Upper lobe of right lung (tissue), 1 donor: ENCODE results near the gene KIF22. TPM values are rescaled to one million over a fixed set of nuclear protein-coding genes. Genes with fewer than 3 reads are reported as not detected.

Source experiments
- ATAC-seq: fragments of 200-7000 bp; cut with Tn5 transposase; one replicate; pipeline ENCODE4 v1.9.1; 2020; ENCODE audit warnings: mild to moderate bottlenecking, moderate library complexity
- DNase-seq: peaks from one replicate; pipeline ENCODE4 v3.0.0-alpha.2; 2020
- H3K27ac ChIP-seq: fragments of 200-600 bp; one replicate; pipeline ENCODE4 v1.8.0; 2022
- H3K27me3 ChIP-seq: fragments of 200-600 bp; one replicate; pipeline ENCODE4 v1.8.0; 2022; ENCODE audit warnings: mild to moderate bottlenecking
- H3K36me3 ChIP-seq: fragments of 200-600 bp; one replicate; pipeline ENCODE4 v1.8.0; 2022
- H3K4me1 ChIP-seq: fragments of 200-600 bp; one replicate; pipeline ENCODE4 v1.8.0; 2022
- H3K4me3 ChIP-seq: fragments of 200-600 bp; one replicate; pipeline ENCODE4 v1.8.0; 2022; ENCODE audit warnings: mild to moderate bottlenecking
- H3K9me3 ChIP-seq: fragments of 200-600 bp; one replicate; pipeline ENCODE4 v1.8.0; 2022
- intact Hi-C: fragments of 100-400 bp; cut with DNase I; formaldehyde crosslinking; loops from one replicate; pipeline ENCODE4 v1.11.0; 2022
- total RNA-seq: library from RNA; stranded (reverse); fragmentation: NEBNext Ultra II Directional; extraction: Animal tissue kit (Norgen Biotek cat#: 25700); gene quantifications from one replicate; pipeline ENCODE4 v1.2.1, GENCODE V29; 2021
- TF ChIP-seq, protein P1 (sequence below): fragments of 200-600 bp; IDR thresholded peaks from one replicate; pipeline ENCODE4 v1.8.0; 2022; ENCODE audit warnings: antibody characterized with exemption
- donor health status: DM: no; HTN: yes; CAD: no; lungs with severe emphysema.

The KIF22 gene
- total RNA-seq, 1 donor from 2014 or later: 19.8 TPM

GRCh38 chr16:29813644-29814562 is 23.4 kb downstream of the KIF22 start:
- TF ChIP-seq, protein P1, sequence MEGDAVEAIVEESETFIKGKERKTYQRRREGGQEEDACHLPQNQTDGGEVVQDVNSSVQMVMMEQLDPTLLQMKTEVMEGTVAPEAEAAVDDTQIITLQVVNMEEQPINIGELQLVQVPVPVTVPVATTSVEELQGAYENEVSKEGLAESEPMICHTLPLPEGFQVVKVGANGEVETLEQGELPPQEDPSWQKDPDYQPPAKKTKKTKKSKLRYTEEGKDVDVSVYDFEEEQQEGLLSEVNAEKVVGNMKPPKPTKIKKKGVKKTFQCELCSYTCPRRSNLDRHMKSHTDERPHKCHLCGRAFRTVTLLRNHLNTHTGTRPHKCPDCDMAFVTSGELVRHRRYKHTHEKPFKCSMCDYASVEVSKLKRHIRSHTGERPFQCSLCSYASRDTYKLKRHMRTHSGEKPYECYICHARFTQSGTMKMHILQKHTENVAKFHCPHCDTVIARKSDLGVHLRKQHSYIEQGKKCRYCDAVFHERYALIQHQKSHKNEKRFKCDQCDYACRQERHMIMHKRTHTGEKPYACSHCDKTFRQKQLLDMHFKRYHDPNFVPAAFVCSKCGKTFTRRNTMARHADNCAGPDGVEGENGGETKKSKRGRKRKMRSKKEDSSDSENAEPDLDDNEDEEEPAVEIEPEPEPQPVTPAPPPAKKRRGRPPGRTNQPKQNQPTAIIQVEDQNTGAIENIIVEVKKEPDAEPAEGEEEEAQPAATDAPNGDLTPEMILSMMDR: no peak
- ATAC-seq (no peak), DNase-seq (no peak)
- intact Hi-C loops: no loop called here
- Histone ChIP-seq H3K9me3 (no peaks in the 10 kb centered on the region), H3K27ac (no peak overlapping the region), H3K4me1 (peaks cover 53% of the 10 kb centered on the region), H3K36me3 (peaks cover 26% of the 10 kb centered on the region), H3K4me3 (no peak overlapping the region), H3K27me3 (no peaks in the 10 kb centered on the region)

GRCh38 chr16:29814592-29814991 is 24.0 kb downstream of the KIF22 start:
- TF ChIP-seq, protein P1: no peak
- ATAC-seq (no peak), DNase-seq (no peak)
- peaks cover 50% of the 10 kb centered on the region for H3K4me1 ChIP-seq
- peaks cover 19% of the 10 kb centered on the region for H3K36me3 ChIP-seq
- H3K27ac ChIP-seq: peak overlapping the region; percentile 94
- intact Hi-C loops: no loop called here
- no peaks in the 10 kb centered on the region for H3K9me3 ChIP-seq
- H3K27me3 ChIP-seq: no peaks in the 10 kb centered on the region
- H3K4me3 ChIP-seq: peak overlapping the region; percentile 83

DNA sequence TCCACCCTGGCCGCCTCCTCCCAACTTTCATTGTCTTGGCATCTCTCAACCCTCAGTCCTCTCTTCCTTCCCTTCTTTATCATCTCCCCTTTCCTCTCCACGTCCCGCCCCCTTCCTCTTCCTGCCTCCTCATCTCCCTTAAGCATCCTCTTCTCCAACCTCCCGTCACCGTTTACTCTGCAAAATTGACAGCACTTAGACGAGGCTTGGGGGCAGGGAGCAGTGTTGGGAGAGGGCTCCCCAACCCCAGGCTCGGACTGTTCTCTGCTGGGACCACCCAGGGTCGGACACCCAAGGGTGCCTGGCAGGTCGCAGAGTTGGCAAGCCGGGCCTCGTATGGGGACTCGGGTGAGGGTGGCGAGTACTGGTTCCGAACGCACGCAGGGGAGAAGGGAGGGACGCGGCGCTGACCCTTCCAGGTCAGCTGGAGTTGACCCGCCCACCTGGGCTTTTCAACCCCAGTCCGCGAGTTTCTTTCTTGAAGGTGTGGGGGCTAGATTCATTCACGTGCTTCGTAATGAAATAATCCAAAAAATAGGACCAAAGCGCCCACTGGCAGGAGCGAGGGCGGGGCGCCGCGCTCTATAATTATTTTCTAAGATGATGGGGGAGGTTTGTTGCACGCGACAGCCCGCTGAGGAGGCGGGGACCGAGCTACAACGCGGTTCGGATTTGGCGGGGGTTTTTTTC is 24.6 kb downstream of the KIF22 start:
- no peak for ATAC-seq
- Histone ChIP-seq H3K36me3 (peaks cover 13% of the 10 kb centered on the region), H3K4me3 (peak overlapping the region; percentile 83), H3K4me1 (peaks cover 52% of the 10 kb centered on the region), H3K9me3 (no peaks in the 10 kb centered on the region), H3K27ac (peak overlapping the region; percentile 94), H3K27me3 (no peaks in the 10 kb centered on the region)
- intact Hi-C loops: no loop called here
- peak; percentile 76 for DNase-seq
- TF ChIP-seq, protein P1: no peak

DNA sequence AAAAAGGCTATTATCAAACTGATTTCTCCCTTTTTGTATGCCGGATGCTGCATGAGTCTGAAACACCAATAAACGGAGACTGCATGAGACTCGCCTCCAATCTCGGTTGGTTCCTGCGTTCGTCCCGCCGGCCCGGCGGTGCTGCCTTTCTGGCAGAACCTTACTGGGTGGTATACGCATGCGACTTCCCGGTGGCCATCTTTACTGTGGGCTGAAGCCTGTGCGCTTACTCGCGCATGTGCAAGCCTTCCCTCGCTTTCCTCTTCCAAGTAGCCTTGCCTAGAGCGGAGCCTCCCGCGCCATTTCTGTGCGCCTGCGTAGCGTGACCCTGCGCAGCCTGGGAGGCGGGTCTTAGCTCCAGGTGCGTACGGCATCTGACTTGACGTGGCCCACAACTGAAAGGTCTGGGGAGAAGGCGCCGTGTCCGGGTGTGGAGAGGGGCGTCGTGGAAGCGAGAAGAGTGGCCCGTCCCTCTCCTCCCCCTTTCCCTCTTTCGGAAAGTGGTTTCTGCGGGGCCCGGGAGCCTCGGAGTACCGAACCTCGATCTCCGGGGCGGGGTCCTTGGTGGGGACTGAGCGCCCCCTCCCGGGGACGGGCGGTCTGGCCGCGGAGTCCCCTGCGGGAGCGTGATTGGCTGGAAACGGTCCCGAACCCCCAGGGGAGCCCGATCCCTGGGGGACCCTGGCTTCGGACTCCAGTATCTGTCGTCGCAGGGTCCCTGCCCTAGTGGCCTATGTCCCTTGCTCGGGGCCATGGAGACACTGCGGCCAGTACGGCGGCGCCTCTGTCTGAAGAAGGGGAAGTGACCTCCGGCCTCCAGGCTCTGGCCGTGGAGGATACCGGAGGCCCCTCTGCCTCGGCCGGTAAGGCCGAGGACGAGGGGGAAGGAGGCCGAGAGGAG is 25.5 kb downstream of the KIF22 start, which contains the start of gene PAGR1:
Gene PAGR1, plus strand, starts transcription at position 360 of the 901 bp plus-strand sequence. Its CDS starts 374 bp downstream, at position 734.
- H3K27me3 ChIP-seq: no peaks in the 10 kb centered on the region
- peaks cover 10% of the 10 kb centered on the region for H3K36me3 ChIP-seq
- peak; percentile 85 for ATAC-seq
- peak within 1 kb of the TSS; percentile 94 for H3K27ac ChIP-seq
- H3K4me3 ChIP-seq: peak within 1 kb of the TSS; percentile 83
- intact Hi-C loops: no loop called here
- DNase-seq: peak; percentile 99
- H3K4me1 ChIP-seq: peaks cover 44% of the 10 kb centered on the region
- no peaks in the 10 kb centered on the region for H3K9me3 ChIP-seq
- TF ChIP-seq, protein P1: peak; percentile 84
